Aorta (tissue), 5 donors: ENCODE results near the gene CALB2. TPM values are rescaled to one million over a fixed set of nuclear protein-coding genes. Genes with fewer than 3 reads are reported as not detected.
"Not testable (repeated sequence)": the region's sequence is repeated elsewhere in the genome, so short reads cannot be mapped to it uniquely, and the experiment has no call there.

Source experiments
- ATAC-seq: fragments of 200-7000 bp; cut with Tn5 transposase; one replicate; pipeline ENCODE4 v1.9.1; 2022; ENCODE audit warnings: moderate library complexity; ENCODE audit not compliant: low FRiP score
- DNase-seq, 2 donors: peaks; one replicate each; pipeline ENCODE4 v3.0.0-alpha.2; 2020
- H3K27ac ChIP-seq, 2 donors: one replicate each; pipeline ENCODE4 v1.5.1; 2013; ENCODE audit warnings: low read length in 2 of 2, mild to moderate bottlenecking in 2 of 2, moderate library complexity in 2 of 2, control low read depth in 1 of 2, inconsistent platforms in 1 of 2, low read depth in 1 of 2
- H3K27me3 ChIP-seq, 2 donors: one replicate each; pipeline ENCODE4 v1.6.1; 2013; ENCODE audit warnings: control low read depth in 1 of 2, low read length in 1 of 2, mild to moderate bottlenecking in 1 of 2, moderate library complexity in 1 of 2; ENCODE audit not compliant: insufficient read depth in 2 of 2, control insufficient read depth in 1 of 2
- H3K36me3 ChIP-seq, 2 donors: one replicate each; pipeline ENCODE4 v1.6.1; 2013; ENCODE audit warnings: control low read depth in 1 of 2, low read length in 1 of 2, mild to moderate bottlenecking in 1 of 2; ENCODE audit not compliant: insufficient read depth in 2 of 2, control insufficient read depth in 1 of 2
- H3K4me1 ChIP-seq, 2 donors: one replicate each; pipeline ENCODE4 v1.6.1; 2013; ENCODE audit warnings: low read length in 2 of 2, control low read depth in 1 of 2, mild to moderate bottlenecking in 1 of 2, moderate library complexity in 1 of 2; ENCODE audit not compliant: insufficient read depth in 2 of 2, control insufficient read depth in 1 of 2
- H3K4me3 ChIP-seq, 2 donors: one replicate each; pipeline ENCODE4 v1.5.1; 2013; ENCODE audit warnings: low read length in 2 of 2, control low read depth in 1 of 2, mild to moderate bottlenecking in 1 of 2
- H3K9me3 ChIP-seq: one replicate; pipeline ENCODE4 v1.6.1; 2013; ENCODE audit warnings: mild to moderate bottlenecking, low read length; ENCODE audit not compliant: control insufficient read depth
- WGBS, 2 donors: extraction: QIAGEN DNeasy Blood & Tissue Kit; methylation state at CpG; one replicate each; pipeline ENCODE4 v1.1.7; 2013; 5-methylcytosine and 5-hydroxymethylcytosine counted together
- intact Hi-C, 2 donors: fragments of 100-400 bp; cut with DNase I; formaldehyde crosslinking; loops; one replicate each; pipeline versions ENCODE4 v1.14.2 to v1.15.0; 2022
- polyA plus RNA-seq, 2 donors: library from polyadenylated mRNA; stranded (reverse); fragments of 200-250 nt; gene quantifications; one replicate each; pipeline ENCODE4 v1.2.3, GENCODE V29; 2013
- total RNA-seq, 2 donors: library from RNA; stranded (reverse); fragmentation: NEBNext Ultra II Directional; extraction: Animal tissue kit (Norgen Biotek cat#: 25700); gene quantifications; one replicate each; pipeline ENCODE4 v1.2.1, GENCODE V29; 2021
- donor health status: healthy with polysubstance abuse.
- donor health status: Bipolar disorder and iron deficiency.
- donor health status: DM: no; HTN: no; CAD: no.
- donor health status: DM: no; HTN: no; CAD: no.
- donor health status: DM: yes; HTN: yes; CAD: no.

CALB2 gene
- total and polyA plus RNA-seq, 4 donors: 0.84 to 1.1 TPM; not detected in 2

- H3K9me3 ChIP-seq, H3K27me3 ChIP-seq, H3K4me3 ChIP-seq, H3K27ac ChIP-seq, ATAC-seq, H3K4me1 ChIP-seq, H3K36me3 ChIP-seq, DNase-seq: not testable (repeated sequence)
- intact Hi-C loops: loop anchor here in 1 of 2 donors (5.0 to 10.0 kb wide), 2 partner anchors 550 to 682 kb away; no protein-coding TSS in a partner anchor
- WGBS, 2 donors: 66 to 74% methylated on average over 4 of the region's 4 CpGs
Observed at GRCh38 chr16:71356936-71357335, 1.6 kb upstream of the CALB2 start.

GRCh38 chr16:71357681-71358080 lies 842 bp upstream of the CALB2 start:
- DNase-seq (no peak), ATAC-seq (no peak)
- WGBS, 2 donors: 13 to 15% methylated on average over 11 of the region's 11 CpGs
- intact Hi-C loops: loop anchor here in 1 of 2 donors (5.0 to 10.0 kb wide), 2 partner anchors 550 to 683 kb away; no protein-coding TSS in a partner anchor
- H3K9me3 ChIP-seq: no peaks in the 10 kb centered on the region
- H3K27ac ChIP-seq: no peak overlapping the region
- no peaks in the 10 kb centered on the region for H3K27me3 ChIP-seq
- H3K4me1 ChIP-seq: no peaks in the 10 kb centered on the region
- H3K36me3 ChIP-seq: no peaks in the 10 kb centered on the region
- no peak overlapping the region for H3K4me3 ChIP-seq

GRCh38 chr16:71359431-71359830 lies 908 bp downstream of the CALB2 start:
- H3K9me3 ChIP-seq: no peaks in the 10 kb centered on the region
- intact Hi-C loops: loop anchor here in 1 of 2 donors (5.0 to 10.0 kb wide), 2 partner anchors 552 to 685 kb away; no protein-coding TSS in a partner anchor
- DNase-seq (peak in 1 of 2 donors; percentile 35), ATAC-seq (no peak)
- H3K27me3 ChIP-seq: no peaks in the 10 kb centered on the region
- no peaks in the 10 kb centered on the region for H3K36me3 ChIP-seq
- H3K4me1 ChIP-seq: no peaks in the 10 kb centered on the region
- H3K4me3 ChIP-seq: no peak overlapping the region
- H3K27ac ChIP-seq: no peak overlapping the region
- 80 to 84% methylated on average over 6 of the region's 6 CpGs for WGBS, 2 donors

- no peak overlapping the region for H3K27ac ChIP-seq
- intact Hi-C loops: no loop called here
- no peaks in the 10 kb centered on the region for H3K4me1 ChIP-seq
- no peak for ATAC-seq
- H3K4me3 ChIP-seq: no peak overlapping the region
- WGBS, 2 donors: 85 to 89% methylated on average over 2 of the region's 2 CpGs
- no peaks in the 10 kb centered on the region for H3K27me3 ChIP-seq
- no peak for DNase-seq
- no peaks in the 10 kb centered on the region for H3K9me3 ChIP-seq
- no peaks in the 10 kb centered on the region for H3K36me3 ChIP-seq
Observed at GRCh38 chr16:71360378-71360777, 1.9 kb downstream of the CALB2 start.

GRCh38 chr16:71364133-71364681 lies 5.7 kb downstream of the CALB2 start:
- no peak overlapping the region for H3K27ac ChIP-seq
- H3K36me3 ChIP-seq: no peaks in the 10 kb centered on the region
- DNase-seq (peak in 1 of 2 donors; percentile 51), ATAC-seq (no peak)
- H3K9me3 ChIP-seq: no peaks in the 10 kb centered on the region
- 55 to 56% methylated on average over 9 of the region's 9 CpGs for WGBS, 2 donors
- H3K4me3 ChIP-seq: no peak overlapping the region
- H3K27me3 ChIP-seq: no peaks in the 10 kb centered on the region
- H3K4me1 ChIP-seq: no peaks in the 10 kb centered on the region
- intact Hi-C loops: no loop called here

- Histone ChIP-seq H3K9me3 (no peaks in the 10 kb centered on the region), H3K27me3 (no peaks in the 10 kb centered on the region), H3K4me1 (no peaks in the 10 kb centered on the region), H3K4me3 (no peak overlapping the region), H3K27ac (no peak overlapping the region), H3K36me3 (no peaks in the 10 kb centered on the region)
- intact Hi-C loops: no loop called here
- ATAC-seq (no peak), DNase-seq (peak in 1 of 2 donors; percentile 53)
- 77 to 78% methylated on average over 10 of the region's 10 CpGs for WGBS, 2 donors
Observed at GRCh38 chr16:71365021-71365420, 6.5 kb downstream of the CALB2 start.

- no peaks in the 10 kb centered on the region for H3K36me3 ChIP-seq
- DNase-seq (no peak), ATAC-seq (no peak)
- H3K27me3 ChIP-seq: no peaks in the 10 kb centered on the region
- intact Hi-C loops: no loop called here
- H3K27ac ChIP-seq: no peak overlapping the region
- H3K4me1 ChIP-seq: no peaks in the 10 kb centered on the region
- H3K4me3 ChIP-seq: no peak overlapping the region
- no peaks in the 10 kb centered on the region for H3K9me3 ChIP-seq
- 54 to 61% methylated on average over 12 of the region's 12 CpGs for WGBS, 2 donors
Observed at GRCh38 chr16:71367241-71367976, 8.9 kb downstream of the CALB2 start.

GRCh38 chr16:71368958-71369357 lies 10.4 kb downstream of the CALB2 start:
- no peak overlapping the region for H3K27ac ChIP-seq
- DNase-seq: no peak
- intact Hi-C loops: no loop called here
- H3K4me1 ChIP-seq: no peaks in the 10 kb centered on the region
- no peaks in the 10 kb centered on the region for H3K27me3 ChIP-seq
- H3K4me3 ChIP-seq: no peak overlapping the region
- H3K9me3 ChIP-seq: no peaks in the 10 kb centered on the region
- no peak for ATAC-seq
- 81 to 82% methylated on average over 10 of the region's 10 CpGs for WGBS, 2 donors
- H3K36me3 ChIP-seq: no peaks in the 10 kb centered on the region

- DNase-seq (no peak), ATAC-seq (no peak)
- Histone ChIP-seq H3K27me3 (no peaks in the 10 kb centered on the region), H3K4me1 (no peaks in the 10 kb centered on the region), H3K27ac (no peak overlapping the region), H3K9me3 (no peaks in the 10 kb centered on the region), H3K4me3 (no peak overlapping the region), H3K36me3 (no peaks in the 10 kb centered on the region)
- 53 to 59% methylated on average over 11 of the region's 11 CpGs for WGBS, 2 donors
- intact Hi-C loops: no loop called here
Observed at GRCh38 chr16:71369494-71369893, 11.0 kb downstream of the CALB2 start.
